ENCODE data around the gene BTG2. TPM values are rescaled to one million over a fixed set of nuclear protein-coding genes. Genes with fewer than 3 reads are reported as not detected.
"Not testable (repeated sequence)": the region's sequence is repeated elsewhere in the genome, so short reads cannot be mapped to it uniquely, and the experiment has no call there.

BTG2 gene
- total RNA-seq, 1 donor = 14.5 TPM

DNA sequence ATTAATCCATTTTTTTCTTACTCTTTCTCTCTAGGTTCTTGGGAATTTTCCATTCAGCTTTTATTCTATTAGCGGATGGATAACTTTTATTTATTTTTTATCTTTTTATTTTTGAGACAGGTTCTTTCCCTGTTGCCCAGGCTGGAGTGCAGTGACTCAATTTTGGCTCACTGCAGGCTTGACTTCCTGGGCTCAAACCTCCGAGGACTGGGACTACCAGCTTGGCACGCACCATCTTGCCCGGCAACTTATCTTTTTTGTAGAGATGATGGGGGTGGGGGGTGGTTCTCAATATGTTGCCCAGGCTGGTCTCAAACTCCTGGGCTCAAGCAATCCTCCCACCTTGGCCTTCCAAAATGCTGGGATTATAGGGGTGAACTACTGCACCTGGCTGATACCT is 39.8 kb upstream of the BTG2 start:
- no peaks in the 10 kb centered on the region for H3K36me3 ChIP-seq (ENCODE audit: insufficient read depth, low read length)
- no peak overlapping the region for H2AFZ ChIP-seq (ENCODE audit: low read length)
- no peaks in the 10 kb centered on the region for H4K20me1 ChIP-seq (ENCODE audit: insufficient read depth, low read length)
- H3K4me1 ChIP-seq (ENCODE audit: insufficient read depth, low read length) = peaks cover 4% of the 10 kb centered on the region
- no peaks in the 10 kb centered on the region for H3K79me2 ChIP-seq (ENCODE audit: insufficient read depth, low read length)
- no peak overlapping the region for H3K4me2 ChIP-seq (ENCODE audit: insufficient read depth, low read length)
- H3K27ac ChIP-seq (ENCODE audit: low read depth, low read length) = no peak overlapping the region
- no peak overlapping the region for H3K4me3 ChIP-seq (ENCODE audit: insufficient read depth, low read length)
- H3K27me3 ChIP-seq (ENCODE audit: insufficient read depth, low read length) = peaks cover 3% of the 10 kb centered on the region
- TF ChIP-seq, protein P1, sequence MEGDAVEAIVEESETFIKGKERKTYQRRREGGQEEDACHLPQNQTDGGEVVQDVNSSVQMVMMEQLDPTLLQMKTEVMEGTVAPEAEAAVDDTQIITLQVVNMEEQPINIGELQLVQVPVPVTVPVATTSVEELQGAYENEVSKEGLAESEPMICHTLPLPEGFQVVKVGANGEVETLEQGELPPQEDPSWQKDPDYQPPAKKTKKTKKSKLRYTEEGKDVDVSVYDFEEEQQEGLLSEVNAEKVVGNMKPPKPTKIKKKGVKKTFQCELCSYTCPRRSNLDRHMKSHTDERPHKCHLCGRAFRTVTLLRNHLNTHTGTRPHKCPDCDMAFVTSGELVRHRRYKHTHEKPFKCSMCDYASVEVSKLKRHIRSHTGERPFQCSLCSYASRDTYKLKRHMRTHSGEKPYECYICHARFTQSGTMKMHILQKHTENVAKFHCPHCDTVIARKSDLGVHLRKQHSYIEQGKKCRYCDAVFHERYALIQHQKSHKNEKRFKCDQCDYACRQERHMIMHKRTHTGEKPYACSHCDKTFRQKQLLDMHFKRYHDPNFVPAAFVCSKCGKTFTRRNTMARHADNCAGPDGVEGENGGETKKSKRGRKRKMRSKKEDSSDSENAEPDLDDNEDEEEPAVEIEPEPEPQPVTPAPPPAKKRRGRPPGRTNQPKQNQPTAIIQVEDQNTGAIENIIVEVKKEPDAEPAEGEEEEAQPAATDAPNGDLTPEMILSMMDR (IDR thresholded peaks at IDR 0.05; ENCODE audit: extremely low read depth, low read depth, low read length) = no peak
- no peaks in the 10 kb centered on the region for H3K9me3 ChIP-seq (ENCODE audit: low read depth, low read length)
- no peak for DNase-seq (ENCODE audit: insufficient read length, low spot score, missing footprints)

DNA sequence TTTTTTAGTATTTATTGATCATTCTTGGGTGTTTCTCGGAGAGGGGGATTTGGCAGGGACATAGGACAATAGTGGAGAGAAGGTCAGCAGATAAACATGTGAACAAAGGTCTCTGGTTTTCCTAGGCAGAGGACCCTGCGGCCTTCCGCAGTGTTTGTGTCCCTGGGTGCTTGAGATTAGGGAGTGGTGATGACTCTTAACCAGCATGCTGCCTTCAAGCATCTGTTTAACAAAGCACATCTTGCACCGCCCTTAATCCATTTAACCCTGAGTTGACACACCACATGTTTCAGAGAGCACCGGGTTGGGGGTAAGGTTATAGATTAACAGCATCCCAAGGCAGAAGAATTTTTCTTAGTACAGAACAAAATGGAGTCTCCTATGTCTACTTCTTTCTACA is 39.2 kb upstream of the BTG2 start:
- not testable (repeated sequence) for H3K4me1 ChIP-seq (ENCODE audit: insufficient read depth, low read length); DNase-seq (ENCODE audit: insufficient read length, low spot score, missing footprints); H3K79me2 ChIP-seq (ENCODE audit: insufficient read depth, low read length); H3K27ac ChIP-seq (ENCODE audit: low read depth, low read length); H4K20me1 ChIP-seq (ENCODE audit: insufficient read depth, low read length); H3K9me3 ChIP-seq (ENCODE audit: low read depth, low read length); H2AFZ ChIP-seq (ENCODE audit: low read length); H3K36me3 ChIP-seq (ENCODE audit: insufficient read depth, low read length); H3K4me2 ChIP-seq (ENCODE audit: insufficient read depth, low read length); H3K27me3 ChIP-seq (ENCODE audit: insufficient read depth, low read length); H3K4me3 ChIP-seq (ENCODE audit: insufficient read depth, low read length)

DNA sequence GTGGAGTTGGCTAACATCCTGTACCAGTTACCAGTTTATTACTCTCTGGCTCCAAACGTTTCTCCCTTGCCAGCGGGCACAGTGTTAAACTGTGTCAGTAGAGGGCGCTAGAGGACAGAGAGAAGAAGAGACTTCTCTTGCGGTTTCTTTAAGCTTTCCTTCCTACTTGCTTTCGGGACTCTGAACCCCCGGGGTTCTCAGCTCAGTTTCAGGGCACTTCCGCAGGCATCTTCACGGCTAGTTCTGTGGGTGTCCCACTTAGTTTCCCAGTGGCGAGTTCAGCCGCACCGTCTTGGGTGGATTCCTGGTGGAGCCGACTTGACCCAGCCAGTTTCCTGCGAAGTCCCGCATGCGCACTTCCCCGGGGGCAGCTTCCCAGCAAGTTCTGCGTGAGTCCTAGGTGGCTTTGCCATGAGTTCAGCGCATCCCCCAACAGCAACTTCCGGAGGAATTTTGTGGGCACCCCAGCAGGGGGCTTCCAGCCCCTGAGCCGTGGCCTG is 37.9 kb upstream of the BTG2 start:
- Histone ChIP-seq H3K4me3 (ENCODE audit: insufficient read depth, low read length) (peak overlapping the region; percentile 83), H2AFZ (ENCODE audit: low read length) (peak overlapping the region; percentile 96), H3K27ac (ENCODE audit: low read depth, low read length) (no peak overlapping the region), H3K4me2 (ENCODE audit: insufficient read depth, low read length) (peak overlapping the region; percentile 84), H3K4me1 (ENCODE audit: insufficient read depth, low read length) (peaks cover 10% of the 10 kb centered on the region), H3K9me3 (ENCODE audit: low read depth, low read length) (no peaks in the 10 kb centered on the region), H3K36me3 (ENCODE audit: insufficient read depth, low read length) (no peaks in the 10 kb centered on the region), H3K27me3 (ENCODE audit: insufficient read depth, low read length) (peaks cover 3% of the 10 kb centered on the region), H3K79me2 (ENCODE audit: insufficient read depth, low read length) (no peaks in the 10 kb centered on the region), H4K20me1 (ENCODE audit: insufficient read depth, low read length) (no peaks in the 10 kb centered on the region)
- DNase-seq (ENCODE audit: insufficient read length, low spot score, missing footprints) = peak; percentile 98
- TF ChIP-seq, protein P1 (IDR thresholded peaks at IDR 0.05; ENCODE audit: extremely low read depth, low read depth, low read length) = peak; percentile 98

DNA sequence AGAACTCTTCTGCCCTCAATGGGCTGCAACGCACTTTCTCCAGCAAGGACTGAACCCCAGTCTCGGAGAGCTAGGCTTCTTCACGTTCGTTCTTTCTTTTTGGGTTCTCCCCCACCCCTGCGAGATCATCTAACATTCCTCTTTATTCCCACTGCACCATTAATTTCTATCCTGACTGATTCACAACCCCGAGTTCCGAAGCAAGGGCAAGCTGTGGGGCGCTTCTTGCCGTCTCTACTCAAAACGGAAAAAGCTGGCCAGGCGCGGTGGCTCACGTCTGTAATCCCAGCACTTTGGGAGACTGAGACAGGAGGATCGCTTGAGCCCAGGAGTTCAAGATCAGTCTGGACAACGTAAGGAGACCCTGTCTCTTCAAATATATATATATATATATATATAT is 37.4 kb upstream of the BTG2 start:
- Histone ChIP-seq H3K79me2 (ENCODE audit: insufficient read depth, low read length) (no peaks in the 10 kb centered on the region), H3K4me3 (ENCODE audit: insufficient read depth, low read length) (peak overlapping the region; percentile 83), H2AFZ (ENCODE audit: low read length) (peak overlapping the region; percentile 96), H3K4me2 (ENCODE audit: insufficient read depth, low read length) (peak overlapping the region; percentile 84), H3K4me1 (ENCODE audit: insufficient read depth, low read length) (peaks cover 12% of the 10 kb centered on the region), H3K9me3 (ENCODE audit: low read depth, low read length) (no peaks in the 10 kb centered on the region), H4K20me1 (ENCODE audit: insufficient read depth, low read length) (no peaks in the 10 kb centered on the region), H3K27ac (ENCODE audit: low read depth, low read length) (no peak overlapping the region), H3K27me3 (ENCODE audit: insufficient read depth, low read length) (peaks cover 3% of the 10 kb centered on the region), H3K36me3 (ENCODE audit: insufficient read depth, low read length) (no peaks in the 10 kb centered on the region)
- TF ChIP-seq, protein P1 (IDR thresholded peaks at IDR 0.05; ENCODE audit: extremely low read depth, low read depth, low read length) = no peak
- DNase-seq (ENCODE audit: insufficient read length, low spot score, missing footprints) = no peak

All from osteoblast (primary cell).